WERI-Rb-1 (cell line): ENCODE data around the gene GABRR3.
A peak's percentile ranks its signal among the peaks of the same experiment; 100 is the strongest.

Source experiments
- DNase-seq: peaks from one replicate; pipeline ENCODE4 v3.0.0-alpha.2; 2020
- H3K27ac ChIP-seq: fragments of 250-450 bp; sonication (Bioruptor Pico); 2 replicates; pipeline ENCODE4 v1.5.1; 2020; ENCODE audit warnings: mild to moderate bottlenecking, moderate library complexity
- H3K27me3 ChIP-seq: fragments of 250-450 bp; sonication (Bioruptor Pico); 2 replicates; pipeline ENCODE4 v1.5.1; 2021; ENCODE audit warnings: mild to moderate bottlenecking, low read depth, moderate library complexity; ENCODE audit not compliant: insufficient read depth, severe bottlenecking
- H3K36me3 ChIP-seq: fragments of 250-450 bp; sonication (Bioruptor Pico); 2 replicates; pipeline ENCODE4 v1.5.1; 2020; ENCODE audit warnings: mild to moderate bottlenecking, moderate library complexity
- H3K4me3 ChIP-seq: 2 replicates; pipeline ENCODE4 v1.5.1; 2011; ENCODE audit warnings: low read depth, mild to moderate bottlenecking, control low read depth, low read length
- H3K9me3 ChIP-seq: fragments of 250-450 bp; sonication (Bioruptor Pico); 2 replicates; pipeline ENCODE4 v1.5.1; 2021; ENCODE audit warnings: mild to moderate bottlenecking, moderate library complexity; ENCODE audit not compliant: severe bottlenecking
- CTCF ChIP-seq: IDR thresholded peaks from 2 replicates; pipeline ENCODE4 v1.5.1; 2011; ENCODE audit warnings: low read depth, mild to moderate bottlenecking, control low read depth, inconsistent platforms, low read length

The GABRR3 gene

DNA sequence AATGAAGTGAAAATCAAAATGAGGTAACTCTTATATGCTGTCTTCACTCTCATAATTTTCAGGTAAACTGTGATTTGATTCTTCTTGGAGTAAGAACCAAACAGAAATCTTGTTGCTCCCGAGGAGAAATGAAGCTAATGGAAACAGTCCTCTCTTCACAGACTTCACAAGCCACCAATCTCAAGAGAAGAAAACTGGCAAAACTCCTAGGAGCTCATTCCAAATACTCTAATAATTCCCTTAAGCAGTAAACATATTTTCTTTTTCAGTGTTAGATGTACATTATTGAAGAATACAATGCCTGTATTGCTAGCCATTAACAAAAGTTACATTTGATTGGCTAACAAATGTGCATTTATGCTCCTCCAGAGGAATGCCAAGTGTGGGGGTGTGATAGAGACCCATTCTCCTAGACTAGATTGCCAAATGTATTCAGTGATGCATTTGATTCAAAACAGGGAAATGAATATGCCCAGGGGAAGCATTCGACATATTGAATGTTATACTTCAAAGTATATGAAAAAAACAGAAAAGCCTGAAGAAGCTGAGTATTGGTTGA lies 51.1 kb downstream of the GABRR3 start:
- DNase-seq: no peak
- H3K4me3 ChIP-seq: no peak overlapping the region
- H3K27ac ChIP-seq: peak overlapping the region; percentile 79
- no peaks in the 10 kb centered on the region for H3K27me3 ChIP-seq
- H3K36me3 ChIP-seq: no peaks in the 10 kb centered on the region
- no peak for TF ChIP-seq CTCF
- peaks cover 2% of the 10 kb centered on the region for H3K9me3 ChIP-seq

GRCh38 chr3:97981886-97982285 lies 53.2 kb downstream of the GABRR3 start:
- TF ChIP-seq CTCF: no peak
- no peaks in the 10 kb centered on the region for H3K36me3 ChIP-seq
- no peak for DNase-seq

DNA sequence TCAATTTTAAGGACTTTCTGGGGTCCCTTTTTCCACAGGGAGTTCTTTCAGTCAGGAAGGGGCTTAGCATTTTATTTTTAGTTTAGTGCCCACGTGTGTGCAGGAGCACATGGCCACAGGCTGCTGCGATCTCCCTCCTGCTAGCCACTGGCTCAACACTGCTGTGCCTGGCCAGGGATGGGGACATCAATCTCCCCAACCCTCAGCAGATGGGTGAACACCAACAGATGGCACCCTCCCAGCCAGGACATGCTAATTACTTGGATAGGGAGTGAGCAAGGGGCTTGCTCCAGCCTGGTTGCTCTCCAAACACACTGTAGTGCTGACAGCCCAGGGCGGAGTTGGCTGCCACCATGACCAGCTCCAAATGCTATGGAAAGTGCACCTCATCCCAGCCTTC lies 55.5 kb downstream of the GABRR3 start:
- Histone ChIP-seq H3K36me3 (no peaks in the 10 kb centered on the region), H3K4me3 (no peak overlapping the region), H3K27ac (peak overlapping the region; percentile 75), H3K27me3 (no peaks in the 10 kb centered on the region), H3K9me3 (no peaks in the 10 kb centered on the region)
- peak; percentile 95 for DNase-seq
- TF ChIP-seq CTCF: peak; percentile 65

More at GRCh38 chr3:97981886-97982285, 53.2 kb downstream of the GABRR3 start:
- no peaks in the 10 kb centered on the region for H3K9me3 ChIP-seq
- no peak overlapping the region for H3K4me3 ChIP-seq
- H3K27ac ChIP-seq: peak overlapping the region; percentile 79; the same call in 1 of the 2 replicates
- no peaks in the 10 kb centered on the region for H3K27me3 ChIP-seq

GRCh38 chr3:97975466-97975865 lies 59.6 kb downstream of the GABRR3 start:
- Histone ChIP-seq H3K4me3 (no peak overlapping the region), H3K27me3 (no peaks in the 10 kb centered on the region), H3K36me3 (no peaks in the 10 kb centered on the region), H3K9me3 (no peaks in the 10 kb centered on the region), H3K27ac (no peak overlapping the region)
- no peak for TF ChIP-seq CTCF
- DNase-seq: no peak

DNA sequence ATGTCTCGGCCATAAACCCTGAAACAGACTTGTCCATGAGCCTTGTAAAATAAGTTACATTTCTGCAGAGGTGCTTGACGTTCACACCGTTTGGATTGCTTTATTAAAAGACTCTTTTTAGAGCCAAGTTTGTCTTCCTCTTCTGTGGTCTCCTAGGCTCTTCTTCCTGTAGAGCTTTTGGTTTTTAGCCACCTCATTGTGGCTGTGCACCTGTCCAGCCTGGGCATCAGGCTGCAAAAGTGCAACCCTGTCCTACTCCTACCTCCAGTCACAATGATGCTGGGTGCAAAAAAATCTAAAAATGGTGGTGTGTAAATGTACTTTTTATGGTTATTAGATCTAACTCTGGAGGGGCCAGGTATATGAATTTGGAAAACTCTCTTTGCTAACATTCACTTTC lies 60.1 kb downstream of the GABRR3 start:
- DNase-seq: no peak
- TF ChIP-seq CTCF: no peak
- no peaks in the 10 kb centered on the region for H3K9me3 ChIP-seq
- H3K27me3 ChIP-seq: no peaks in the 10 kb centered on the region
- no peaks in the 10 kb centered on the region for H3K36me3 ChIP-seq
- H3K4me3 ChIP-seq: no peak overlapping the region
- no peak overlapping the region for H3K27ac ChIP-seq

GRCh38 chr3:97972976-97973375 lies 62.1 kb downstream of the GABRR3 start:
- no peak for TF ChIP-seq CTCF
- Histone ChIP-seq H3K27me3 (no peaks in the 10 kb centered on the region), H3K36me3 (no peaks in the 10 kb centered on the region; the same call in 1 of the 2 replicates), H3K4me3 (peak overlapping the region; percentile 52), H3K9me3 (no peaks in the 10 kb centered on the region), H3K27ac (peak overlapping the region; percentile 56)
- DNase-seq: no peak
